GM10248 (cell line): ENCODE measurements around the gene DDX51.
A peak's percentile ranks its signal among the peaks of the same experiment; 100 is the strongest.

Source experiments
- CTCF ChIA-PET: fragments of 300-600 bp; sonication (Branson Sonifier 250); formaldehyde crosslinking; extraction: SDS; loops from one replicate; lab custom pipeline; 2021; ENCODE audit warnings: antibody characterized with exemption; lab: Yijun Ruan, JAX
- POLR2A ChIA-PET: fragments of 350-650 bp; sonication (Branson Sonifier 250); formaldehyde crosslinking; extraction: SDS; loops from one replicate; lab custom pipeline; 2020; ENCODE audit warnings: antibody characterized with exemption; lab: Yijun Ruan, JAX
- DNase-seq: peaks from one replicate; pipeline ENCODE4 v3.0.0; 2012; ENCODE audit errors: extremely low spot score
- TF ChIP-seq, protein P1 (sequence below): IDR thresholded peaks from 2 replicates; pipeline ENCODE4 v1.5.1; 2012; ENCODE audit warnings: mild to moderate bottlenecking, low read depth; ENCODE audit errors: extremely low read depth, missing control alignments, control extremely low read depth

The DDX51 gene

GRCh38 chr12:132144115-132144809 lies at the start of gene DDX51, which contains the start of gene NOC4L:
Gene DDX51, minus strand, starts transcription at chr12:132144319. Its CDS starts 23 bp downstream, at chr12:132144296.
Gene NOC4L, plus strand, starts transcription at chr12:132144457. Its CDS starts 32 bp downstream, at chr12:132144489.
- CTCF ChIA-PET, result interaction anchor here (1.4 to 1.7 kb wide), 2 partner anchors 9 to 10 kb away, joined by 3 to 11 read pairs; no protein-coding TSS in a partner anchor

GRCh38 chr12:132191715-132192553 lies 47.8 kb upstream of the DDX51 start:
- TF ChIP-seq, protein P1, sequence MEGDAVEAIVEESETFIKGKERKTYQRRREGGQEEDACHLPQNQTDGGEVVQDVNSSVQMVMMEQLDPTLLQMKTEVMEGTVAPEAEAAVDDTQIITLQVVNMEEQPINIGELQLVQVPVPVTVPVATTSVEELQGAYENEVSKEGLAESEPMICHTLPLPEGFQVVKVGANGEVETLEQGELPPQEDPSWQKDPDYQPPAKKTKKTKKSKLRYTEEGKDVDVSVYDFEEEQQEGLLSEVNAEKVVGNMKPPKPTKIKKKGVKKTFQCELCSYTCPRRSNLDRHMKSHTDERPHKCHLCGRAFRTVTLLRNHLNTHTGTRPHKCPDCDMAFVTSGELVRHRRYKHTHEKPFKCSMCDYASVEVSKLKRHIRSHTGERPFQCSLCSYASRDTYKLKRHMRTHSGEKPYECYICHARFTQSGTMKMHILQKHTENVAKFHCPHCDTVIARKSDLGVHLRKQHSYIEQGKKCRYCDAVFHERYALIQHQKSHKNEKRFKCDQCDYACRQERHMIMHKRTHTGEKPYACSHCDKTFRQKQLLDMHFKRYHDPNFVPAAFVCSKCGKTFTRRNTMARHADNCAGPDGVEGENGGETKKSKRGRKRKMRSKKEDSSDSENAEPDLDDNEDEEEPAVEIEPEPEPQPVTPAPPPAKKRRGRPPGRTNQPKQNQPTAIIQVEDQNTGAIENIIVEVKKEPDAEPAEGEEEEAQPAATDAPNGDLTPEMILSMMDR, result no peak
- CTCF ChIA-PET, result no interaction called here
- POLR2A ChIA-PET, result no interaction called here
- DNase-seq, result no peak

More at GRCh38 chr12:132144115-132144809, at the start of gene DDX51, which contains the start of gene NOC4L:
- TF ChIP-seq, protein P1, result no peak
- DNase-seq, result peak; percentile 98
- POLR2A ChIA-PET, result no interaction called here

GRCh38 chr12:132190834-132191500 lies 46.8 kb upstream of the DDX51 start:
- CTCF ChIA-PET, result no interaction called here
- TF ChIP-seq, protein P1, result no peak
- POLR2A ChIA-PET, result no interaction called here
- no peak for DNase-seq

DNA sequence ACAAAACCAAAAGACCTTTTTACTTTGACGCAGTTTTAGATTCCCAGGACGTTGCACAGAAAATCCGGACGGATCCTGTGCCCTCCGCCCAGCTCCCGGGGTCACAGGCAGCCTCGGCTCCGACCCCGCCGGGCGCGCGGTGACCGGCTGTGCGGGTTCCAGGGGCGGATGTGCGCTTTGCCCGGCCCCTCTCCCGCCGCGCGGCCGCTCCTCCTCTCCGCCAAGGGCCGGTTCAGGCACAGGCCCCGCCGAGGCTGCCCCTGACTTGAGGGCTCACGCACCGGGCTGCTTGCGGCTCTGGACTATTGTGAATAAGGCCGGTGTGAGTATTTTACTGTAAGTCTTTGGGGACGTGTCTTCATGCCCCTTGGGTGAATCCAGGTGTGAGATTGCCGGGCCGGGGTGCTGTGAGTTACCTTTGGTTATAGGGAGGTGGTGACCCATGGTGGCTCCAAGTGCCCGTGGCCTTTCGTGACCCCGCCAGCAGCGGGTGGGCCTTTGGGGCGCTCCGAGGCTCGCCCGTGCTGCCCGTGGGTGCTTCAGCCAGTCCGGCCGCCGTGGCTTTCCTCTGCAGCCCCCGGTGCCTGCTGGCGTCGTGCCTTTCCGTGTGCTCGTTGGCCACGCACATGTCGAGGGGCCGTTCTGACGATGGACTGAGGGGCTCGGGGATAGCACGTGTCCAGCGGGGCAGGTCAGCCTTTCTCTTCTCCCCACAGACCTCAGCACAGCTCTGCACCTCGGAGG lies 46.1 kb upstream of the DDX51 start:
- TF ChIP-seq, protein P1, result no peak
- ChIA-PET POLR2A (no interaction called here), CTCF (interaction anchor here (1.1 to 1.6 kb wide), 3 partner anchors 36 to 225 kb away, joined by 3 to 4 read pairs (median 4); no protein-coding TSS in a partner anchor)
- no peak for DNase-seq

DNA sequence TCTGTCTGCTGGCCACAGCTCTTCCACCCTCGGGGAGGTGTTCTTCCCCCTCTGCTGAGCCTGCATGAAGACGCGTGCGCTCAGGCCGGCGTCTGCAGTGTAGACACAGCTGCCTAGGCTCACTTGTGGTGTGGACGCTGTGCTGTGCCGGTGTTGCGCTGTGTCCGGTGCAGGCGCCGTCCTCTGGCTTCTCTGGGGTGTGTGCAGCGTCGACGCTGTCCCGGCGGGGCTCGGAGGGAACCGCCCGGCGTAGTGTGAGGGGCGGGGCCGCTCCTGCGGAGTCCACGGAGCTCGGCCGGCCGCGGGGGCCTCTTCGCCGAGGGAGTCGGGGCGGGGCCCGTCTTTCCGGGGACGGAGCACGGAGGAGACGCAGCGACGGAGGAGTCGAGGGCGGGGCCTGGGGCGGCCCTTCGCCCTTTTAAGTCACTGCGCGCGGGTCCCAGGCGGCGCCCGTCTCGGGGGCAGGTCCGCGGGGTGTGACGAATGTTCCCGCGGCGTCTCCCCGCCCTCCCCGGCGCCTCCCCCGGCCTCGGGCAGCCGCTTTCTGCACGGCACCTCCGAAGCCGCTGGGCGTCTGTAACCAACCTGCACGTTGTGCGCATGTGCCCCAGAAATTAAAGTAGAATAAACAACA lies 45.4 kb upstream of the DDX51 start:
- ChIA-PET POLR2A (no interaction called here), CTCF (interaction anchor here (1.1 to 1.6 kb wide), 3 partner anchors 35 to 226 kb away, joined by 3 to 4 read pairs (median 4); no protein-coding TSS in a partner anchor)
- TF ChIP-seq, protein P1, result no peak
- peak; percentile 96 for DNase-seq
